Left lung (tissue), 10 donors: Measurements from ENCODE around the gene BCL2A1. TPM values are rescaled to one million over a fixed set of nuclear protein-coding genes. Genes with fewer than 3 reads are reported as not detected.
A peak's percentile ranks its signal among the peaks of the same experiment; 100 is the strongest.
"Not testable (repeated sequence)": the region's sequence is repeated elsewhere in the genome, so short reads cannot be mapped to it uniquely, and the experiment has no call there.

Experiments used
- ATAC-seq: fragments of 200-7000 bp; cut with Tn5 transposase; one replicate; pipeline ENCODE4 v1.9.1; 2020; ENCODE audit warnings: moderate library complexity
- DNase-seq, 4 donors: peaks; one replicate each; pipeline ENCODE4 v3.0.0-alpha.2; 2013 to 2020
- H3K27ac ChIP-seq, 2 donors: fragments of 200-600 bp; sonication (generic) in 1 of 2; one replicate each; pipeline versions ENCODE4 v1.5.0 to v1.8.0; 2020 to 2021
- H3K27me3 ChIP-seq, 2 donors: fragments of 200-600 bp; sonication (generic) in 1 of 2; one replicate each; pipeline versions ENCODE4 v1.5.0 to v1.8.0; 2020 to 2021
- H3K36me3 ChIP-seq, 2 donors: fragments of 200-600 bp; sonication (generic) in 1 of 2; one replicate each; pipeline versions ENCODE4 v1.5.0 to v1.8.0; 2020 to 2021
- H3K4me1 ChIP-seq, 2 donors: fragments of 200-600 bp; one replicate each; pipeline ENCODE4 v1.8.0; 2021
- H3K4me3 ChIP-seq, 2 donors: fragments of 200-600 bp; sonication (generic) in 1 of 2; one replicate each; pipeline versions ENCODE4 v1.5.0 to v1.8.0; 2020 to 2021; ENCODE audit warnings: mild to moderate bottlenecking in 1 of 2
- H3K9me3 ChIP-seq, 2 donors: fragments of 200-600 bp; sonication (generic) in 1 of 2; one replicate each; pipeline versions ENCODE4 v1.5.0 to v1.8.0; 2020 to 2021
- CTCF ChIP-seq, 2 donors: fragments of 200-600 bp; sonication (generic) in 1 of 2; IDR thresholded peaks; one replicate each; pipeline versions ENCODE4 v1.5.0 to v1.8.0; 2021; ENCODE audit warnings: antibody characterized with exemption in 2 of 2
- intact Hi-C, 2 donors: fragments of 100-400 bp; cut with DNase I; formaldehyde crosslinking; loops; one replicate each; pipeline versions ENCODE4 v1.11.2 to v1.14.2; 2022
- polyA plus RNA-seq, 6 donors: library from polyadenylated mRNA; unstranded; fragments of 120-200 nt; gene quantifications; one replicate each; pipeline ENCODE4 v1.2.1, GENCODE V29; 2013; ENCODE audit not compliant: insufficient read length in 6 of 6
- total RNA-seq, 2 donors: library from RNA; stranded (reverse); fragmentation: NEBNext Ultra II Directional; extraction: Animal tissue kit (Norgen Biotek cat#: 25700); gene quantifications; one replicate each; pipeline ENCODE4 v1.2.1, GENCODE V29; 2021
- donor health status: DM: no; HTN: yes; CAD: no.
- donor health status: DM: no; HTN: no; CAD: no.

The BCL2A1 gene
- total and polyA plus RNA-seq, 8 donors, result 0.24 to 99.2 (median 0.78) TPM

- Histone ChIP-seq H3K9me3 (no peaks in the 10 kb centered on the region), H3K4me3 (no peak overlapping the region), H3K27ac (no peak overlapping the region), H3K36me3 (no peaks in the 10 kb centered on the region), H3K4me1 (peaks cover 0 to 9% of the 10 kb centered on the region in 2 donors), H3K27me3 (no peaks in the 10 kb centered on the region)
- no peak for TF ChIP-seq CTCF (IDR thresholded peaks at IDR 0.05)
- ATAC-seq (no peak), DNase-seq (no peak)
- intact Hi-C loops, result no loop called here
These were observed 41.6 kb downstream of the BCL2A1 start for GRCh38 chr15:79929412-79929811.

GRCh38 chr15:79926116-79926515 is 44.9 kb downstream of the BCL2A1 start:
- ATAC-seq, result not testable (repeated sequence)

GRCh38 chr15:79924379-79924778 is 46.6 kb downstream of the BCL2A1 start:
- DNase-seq, result peak in 1 of 4 donors; percentile 72
- H3K4me3 ChIP-seq, result peak overlapping the region; percentile 94 to 100
- peaks cover 0 to 24% of the 10 kb centered on the region in 2 donors for H3K9me3 ChIP-seq
- peaks cover 0 to 13% of the 10 kb centered on the region in 2 donors for H3K4me1 ChIP-seq
- H3K27ac ChIP-seq, result peak overlapping the region; percentile 96 to 99
- intact Hi-C loops, result no loop called here
- ATAC-seq, result no peak
- H3K27me3 ChIP-seq, result no peaks in the 10 kb centered on the region
- H3K36me3 ChIP-seq, result peaks cover 0 to 24% of the 10 kb centered on the region in 2 donors
- no peak for TF ChIP-seq CTCF (IDR thresholded peaks at IDR 0.05)

More at GRCh38 chr15:79926116-79926515, 44.9 kb downstream of the BCL2A1 start:
- H3K36me3 ChIP-seq, H3K4me3 ChIP-seq, H3K27ac ChIP-seq, intact Hi-C loops, H3K27me3 ChIP-seq, H3K9me3 ChIP-seq: not testable (repeated sequence)
- peak in 1 of 4 donors; percentile 72 for DNase-seq
- H3K4me1 ChIP-seq, result peaks cover 0 to 13% of the 10 kb centered on the region in 2 donors

GRCh38 chr15:79923515-79924169 is 47.4 kb downstream of the BCL2A1 start:
- peak in 1 of 2 donors; percentile 22 for TF ChIP-seq CTCF (IDR thresholded peaks at IDR 0.05)
- H3K4me3 ChIP-seq, result peak overlapping the region; percentile 94 to 100
- peaks cover 0 to 30% of the 10 kb centered on the region in 2 donors for H3K36me3 ChIP-seq
- H3K27ac ChIP-seq, result peak overlapping the region; percentile 96 to 99
- H3K27me3 ChIP-seq, result no peaks in the 10 kb centered on the region
- peak; percentile 99 for ATAC-seq
- H3K4me1 ChIP-seq, result peaks cover 0 to 13% of the 10 kb centered on the region in 2 donors
- intact Hi-C loops, result no loop called here
- peaks cover 0 to 31% of the 10 kb centered on the region in 2 donors for H3K9me3 ChIP-seq
- peak; percentile 93 to 100 (median 98) for DNase-seq

- peaks cover 0 to 13% of the 10 kb centered on the region in 2 donors for H3K4me1 ChIP-seq
- ATAC-seq, result peak; percentile 86
- peak in 3 of 4 donors; percentile 69 to 96 (median 81) for DNase-seq
- peak overlapping the region; percentile 96 to 99 for H3K27ac ChIP-seq
- H3K9me3 ChIP-seq, result peaks cover 0 to 36% of the 10 kb centered on the region in 2 donors
- intact Hi-C loops, result no loop called here
- peak overlapping the region; percentile 94 to 100 for H3K4me3 ChIP-seq
- peaks cover 0 to 35% of the 10 kb centered on the region in 2 donors for H3K36me3 ChIP-seq
- no peaks in the 10 kb centered on the region for H3K27me3 ChIP-seq
- no peak for TF ChIP-seq CTCF (IDR thresholded peaks at IDR 0.05)
These were observed 47.9 kb downstream of the BCL2A1 start for GRCh38 chr15:79923079-79923514.
